Esophagus squamous epithelium (tissue), 4 donors: Measurements from ENCODE around the gene RPH3AL.

ENCODE experiments used
- POLR2A ChIP-seq, 4 donors: fragments of 450-650 bp; IDR thresholded peaks; one replicate each; pipeline ENCODE4 v1.6.1; 2017; ENCODE audit warnings: antibody characterized with exemption in 4 of 4, mild to moderate bottlenecking in 4 of 4, moderate library complexity in 3 of 4
- TF ChIP-seq, protein P1 (sequence below), 6 experiments: fragments of 450-650 bp in 4 of 6; fragments of 200-600 bp in 2 of 6; sonication (generic) in 2 of 6; IDR thresholded peaks; one replicate each; pipeline ENCODE4 v1.5.1; 2016 to 2019; ENCODE audit warnings: antibody characterized with exemption in 6 of 6, mild to moderate bottlenecking in 4 of 6, moderate library complexity in 4 of 6

DNA sequence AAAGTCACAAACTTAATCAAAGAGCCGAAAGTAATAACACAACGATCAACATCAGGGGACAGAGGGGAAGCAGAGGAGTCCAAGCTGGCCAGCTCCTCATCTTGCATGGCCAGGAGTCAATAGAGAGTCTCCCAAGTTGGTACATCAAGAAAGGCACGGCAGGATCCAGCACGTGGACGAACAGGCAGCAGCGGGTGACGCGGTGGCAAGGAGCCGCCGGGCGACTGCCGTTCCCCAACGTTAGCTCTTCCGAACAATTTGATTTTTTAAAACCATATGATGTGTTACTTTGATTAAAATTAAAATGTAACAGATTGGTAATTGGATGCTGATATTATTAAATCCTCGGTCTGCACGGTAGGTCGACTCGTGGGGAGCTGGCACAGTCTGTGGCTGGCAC, 89.3 kb downstream of the RPH3AL start:
- no peak for TF ChIP-seq POLR2A (IDR thresholded peaks at IDR 0.05)
- TF ChIP-seq, protein P1, sequence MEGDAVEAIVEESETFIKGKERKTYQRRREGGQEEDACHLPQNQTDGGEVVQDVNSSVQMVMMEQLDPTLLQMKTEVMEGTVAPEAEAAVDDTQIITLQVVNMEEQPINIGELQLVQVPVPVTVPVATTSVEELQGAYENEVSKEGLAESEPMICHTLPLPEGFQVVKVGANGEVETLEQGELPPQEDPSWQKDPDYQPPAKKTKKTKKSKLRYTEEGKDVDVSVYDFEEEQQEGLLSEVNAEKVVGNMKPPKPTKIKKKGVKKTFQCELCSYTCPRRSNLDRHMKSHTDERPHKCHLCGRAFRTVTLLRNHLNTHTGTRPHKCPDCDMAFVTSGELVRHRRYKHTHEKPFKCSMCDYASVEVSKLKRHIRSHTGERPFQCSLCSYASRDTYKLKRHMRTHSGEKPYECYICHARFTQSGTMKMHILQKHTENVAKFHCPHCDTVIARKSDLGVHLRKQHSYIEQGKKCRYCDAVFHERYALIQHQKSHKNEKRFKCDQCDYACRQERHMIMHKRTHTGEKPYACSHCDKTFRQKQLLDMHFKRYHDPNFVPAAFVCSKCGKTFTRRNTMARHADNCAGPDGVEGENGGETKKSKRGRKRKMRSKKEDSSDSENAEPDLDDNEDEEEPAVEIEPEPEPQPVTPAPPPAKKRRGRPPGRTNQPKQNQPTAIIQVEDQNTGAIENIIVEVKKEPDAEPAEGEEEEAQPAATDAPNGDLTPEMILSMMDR (IDR thresholded peaks at IDR 0.05): no peak
